DMS153 (cell line): ENCODE data around the gene GNG4.
A peak's percentile ranks its signal among the peaks of the same experiment; 100 is the strongest.

Experiments
- DNase-seq: peaks from one replicate; lab custom pipeline; 2025; lab: John Stamatoyannopoulos, UW

Gene GNG4

DNA sequence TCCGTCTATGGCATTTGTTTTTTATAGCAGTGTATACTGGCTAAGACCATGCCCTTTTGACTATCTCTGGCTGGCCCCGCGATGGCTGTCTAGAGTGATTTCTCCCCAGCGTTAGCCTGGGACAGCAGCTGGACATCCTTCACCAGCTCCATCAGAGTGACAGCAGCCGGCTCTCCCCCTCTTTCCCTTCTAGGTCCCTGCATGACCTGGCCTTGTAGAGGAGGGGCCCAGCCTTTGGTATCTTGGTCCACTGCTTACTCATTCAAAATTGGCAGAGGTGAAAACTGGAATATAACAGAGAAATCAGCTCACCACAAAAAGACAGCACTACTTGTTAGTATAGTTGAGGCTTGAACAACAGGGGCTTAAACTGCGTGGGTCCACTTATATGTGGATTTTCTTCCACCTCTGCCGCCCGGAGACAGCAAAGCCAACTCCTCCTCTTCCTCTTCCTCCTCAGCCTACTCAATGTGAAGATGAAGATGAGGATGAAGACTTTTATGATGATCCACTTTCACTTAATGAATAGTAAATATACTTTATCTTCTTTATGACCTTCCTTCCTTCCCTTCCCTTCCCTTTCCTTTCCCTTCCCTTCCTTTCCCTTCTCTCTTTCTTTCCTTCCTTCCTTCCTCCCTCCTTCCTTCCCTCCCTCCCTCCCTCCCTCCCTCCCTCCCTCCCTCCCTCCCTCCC lies 116.0 kb downstream of the GNG4 start:
- no peak for DNase-seq

DNA sequence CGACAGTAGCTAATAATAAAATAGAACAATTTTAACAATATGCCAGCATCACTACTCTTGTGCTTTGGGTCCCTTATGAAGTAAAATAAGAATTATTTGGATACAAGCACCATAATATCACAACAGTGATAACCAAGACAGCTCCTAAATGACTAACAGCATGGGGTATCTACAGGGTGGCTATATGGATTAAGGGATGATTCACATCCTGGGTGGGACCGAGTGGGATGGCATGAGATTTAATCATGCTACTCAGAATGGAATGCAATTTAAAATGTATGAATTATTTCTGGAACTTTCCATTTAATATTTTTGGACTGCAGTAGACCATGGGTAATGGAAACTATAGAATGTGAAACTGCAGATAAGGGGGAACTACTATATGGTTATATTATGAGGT lies 117.2 kb downstream of the GNG4 start:
- no peak for DNase-seq

DNA sequence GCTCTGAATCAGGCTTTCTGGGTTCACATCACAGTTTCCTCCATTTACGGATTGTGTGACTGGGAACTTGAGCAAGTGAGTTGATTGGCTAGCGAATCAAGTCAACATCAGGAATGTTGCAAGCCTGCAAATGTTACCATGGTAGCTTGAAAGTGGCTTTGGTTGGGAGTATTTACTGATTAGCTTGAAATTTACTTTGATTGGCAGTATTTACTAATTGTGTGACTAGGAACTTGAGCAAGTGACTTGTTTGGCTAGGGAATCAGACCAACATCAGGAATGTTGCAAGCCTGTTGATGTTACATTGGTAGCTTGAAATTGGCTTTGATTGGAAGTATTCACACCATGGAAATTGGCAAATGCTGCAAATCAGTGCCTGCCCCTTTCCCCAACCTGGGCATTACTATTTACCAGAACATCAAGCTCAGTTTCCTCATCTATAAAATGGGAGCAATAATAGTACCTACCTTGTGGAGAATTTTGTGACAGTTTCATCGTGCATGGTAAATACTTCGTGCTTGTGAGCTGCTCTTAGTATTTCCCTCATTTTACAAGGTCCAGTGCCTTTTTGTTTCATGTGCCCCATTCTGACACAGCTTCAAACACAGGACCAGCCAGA lies 122.3 kb downstream of the GNG4 start:
- no peak for DNase-seq

DNA sequence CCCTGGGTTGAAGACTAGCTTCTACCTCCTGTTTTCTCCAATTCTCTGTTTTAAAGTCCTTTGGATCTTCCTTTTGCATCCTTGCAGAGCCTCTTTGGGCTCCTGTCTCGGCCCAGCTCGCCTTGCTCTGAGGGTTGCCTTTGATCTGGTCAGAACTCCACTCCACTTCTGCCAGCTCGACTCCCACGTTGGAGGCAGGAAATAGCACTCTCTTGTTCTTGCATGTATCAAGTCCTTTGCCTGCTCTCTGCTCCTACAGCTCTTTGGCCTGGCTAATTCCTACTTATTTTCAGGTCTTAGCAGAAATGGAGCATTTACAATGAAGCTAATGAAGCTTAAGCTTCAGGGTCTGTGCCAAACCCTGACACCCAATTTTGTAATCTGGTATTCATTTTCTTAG lies 124.3 kb downstream of the GNG4 start:
- DNase-seq, result no peak

DNA sequence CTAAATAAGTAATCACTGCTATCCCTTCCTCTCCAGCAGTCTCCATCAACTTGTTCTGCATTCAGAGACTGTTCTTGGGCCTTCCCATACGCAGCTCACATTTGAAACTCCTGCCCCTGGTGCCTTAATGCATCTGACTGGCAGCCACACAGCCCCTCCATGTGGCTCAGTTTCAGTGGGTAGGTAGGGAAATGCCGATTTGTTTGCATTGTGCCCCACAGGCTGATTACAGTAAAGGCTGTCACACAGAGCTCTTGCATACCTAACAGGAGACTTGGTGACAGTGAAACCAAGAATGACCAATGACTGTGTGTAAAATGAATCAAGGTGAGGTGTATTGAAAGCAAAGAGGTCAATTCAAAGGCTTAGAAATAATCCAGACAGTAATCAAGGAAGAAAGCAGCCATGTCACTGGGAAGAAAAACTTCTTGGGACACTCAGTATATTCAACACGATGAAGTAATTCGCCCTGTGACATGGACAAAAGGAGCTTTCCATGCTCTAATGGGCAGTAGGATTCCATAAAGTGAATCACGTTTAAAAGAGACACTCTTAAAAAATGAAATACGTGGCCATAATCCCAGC lies 132.6 kb downstream of the GNG4 start:
- DNase-seq, result no peak

DNA sequence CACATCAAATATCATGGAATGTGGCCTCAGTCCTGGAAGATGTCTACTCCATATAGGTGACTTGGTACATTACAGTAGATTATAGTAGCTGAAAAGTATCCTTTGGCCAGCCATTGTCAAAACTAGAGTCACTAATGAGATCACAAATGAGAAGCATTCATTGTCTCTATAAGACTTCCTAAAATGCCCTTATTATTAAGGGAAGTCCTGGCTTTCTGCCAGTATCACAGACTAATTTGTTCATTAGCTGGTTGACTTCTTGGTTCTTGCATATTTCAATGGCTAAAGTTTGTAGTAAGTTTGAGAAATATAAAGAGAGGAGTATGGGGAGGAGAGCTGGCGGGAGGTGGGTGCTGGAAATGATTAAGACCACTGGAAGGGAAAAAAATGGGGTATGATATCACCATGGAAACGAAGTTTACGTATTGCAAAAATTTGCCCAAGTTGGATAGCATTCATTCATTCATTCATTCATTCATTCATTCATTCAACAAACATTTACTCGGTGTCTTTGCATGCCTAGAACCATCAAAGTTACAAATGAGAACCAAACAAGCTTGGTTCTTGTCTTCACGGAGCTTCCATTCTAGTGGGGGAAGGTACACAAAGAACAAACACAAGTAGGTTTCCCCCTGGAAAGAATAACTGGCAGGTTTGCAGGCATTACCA lies 133.6 kb downstream of the GNG4 start:
- DNase-seq, result no peak

DNA sequence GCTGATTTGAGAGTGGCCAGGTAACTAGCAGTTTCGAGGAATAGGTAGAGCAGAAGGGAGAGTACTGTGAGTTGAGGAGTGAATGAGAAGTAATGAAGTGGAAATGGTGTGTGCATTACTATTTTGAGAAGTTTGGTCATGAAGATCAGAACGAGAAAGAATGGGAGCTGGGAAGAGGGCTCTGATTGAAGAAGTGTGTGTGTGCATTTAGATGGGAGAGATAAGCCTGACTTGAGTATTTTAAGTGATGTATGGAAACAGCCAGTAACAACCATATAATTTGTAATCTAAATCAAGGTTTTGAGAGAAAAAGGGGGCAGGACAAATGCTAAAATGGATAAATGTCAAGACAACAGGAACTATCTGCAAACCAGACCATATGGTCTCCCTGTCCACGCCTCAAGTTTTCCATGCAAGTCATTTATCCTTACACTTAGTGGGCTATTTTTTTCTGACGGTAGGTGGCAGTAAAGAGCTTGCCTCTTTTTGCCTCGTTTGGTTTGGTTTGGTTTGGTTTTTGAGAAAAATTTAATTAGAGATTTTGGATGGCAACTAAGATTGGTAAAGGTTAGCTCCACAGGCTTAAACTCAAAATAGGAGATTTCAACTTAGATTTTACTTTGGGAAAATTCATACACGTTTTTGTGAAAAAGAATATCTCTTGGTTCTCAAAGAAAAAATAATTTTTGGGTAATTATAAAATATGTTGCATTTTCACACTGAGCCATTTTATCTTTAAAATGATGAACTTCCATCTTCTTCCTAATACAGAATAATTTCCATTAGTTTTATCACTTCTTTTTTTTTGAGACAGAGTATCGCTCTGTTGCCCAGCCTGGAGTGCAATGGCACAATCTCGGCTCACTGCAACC lies 135.9 kb downstream of the GNG4 start:
- peak; percentile 1 for DNase-seq

DNA sequence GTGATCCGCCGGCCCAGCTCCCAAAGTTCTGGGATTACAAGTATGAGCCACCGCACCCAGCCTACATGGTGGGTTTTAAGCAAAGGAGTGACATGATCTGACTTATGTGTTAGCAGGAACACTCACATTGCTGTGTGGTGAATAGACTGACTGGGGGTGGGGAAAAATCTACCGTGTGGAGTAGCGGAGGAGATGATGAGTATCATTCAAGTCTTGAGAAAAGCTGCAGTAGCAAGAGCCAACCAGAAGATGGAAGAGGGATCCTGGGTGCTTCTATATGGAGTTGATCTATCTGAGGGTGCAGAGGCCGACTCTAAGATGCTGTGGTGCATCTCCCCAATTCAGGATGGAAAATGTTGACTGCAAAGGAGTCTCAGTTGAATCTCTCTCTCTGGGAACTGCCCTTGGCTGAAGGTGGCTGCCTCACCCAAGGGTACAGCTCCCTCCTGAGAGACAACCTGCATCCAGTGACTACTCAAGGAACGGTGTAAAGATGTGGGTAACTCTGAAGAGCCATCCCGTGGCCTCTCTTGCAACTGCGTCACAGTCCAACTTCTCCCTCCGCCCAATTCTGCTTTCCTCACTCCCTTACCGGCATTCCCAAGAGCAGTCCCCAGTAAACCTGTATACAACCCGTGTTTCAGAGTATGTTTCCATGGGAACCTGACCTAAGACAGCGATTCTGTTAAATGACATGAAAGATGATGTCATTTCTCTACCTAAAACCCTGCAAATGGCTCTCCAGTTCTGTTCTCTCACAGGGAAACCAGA lies 137.9 kb downstream of the GNG4 start:
- no peak for DNase-seq

DNA sequence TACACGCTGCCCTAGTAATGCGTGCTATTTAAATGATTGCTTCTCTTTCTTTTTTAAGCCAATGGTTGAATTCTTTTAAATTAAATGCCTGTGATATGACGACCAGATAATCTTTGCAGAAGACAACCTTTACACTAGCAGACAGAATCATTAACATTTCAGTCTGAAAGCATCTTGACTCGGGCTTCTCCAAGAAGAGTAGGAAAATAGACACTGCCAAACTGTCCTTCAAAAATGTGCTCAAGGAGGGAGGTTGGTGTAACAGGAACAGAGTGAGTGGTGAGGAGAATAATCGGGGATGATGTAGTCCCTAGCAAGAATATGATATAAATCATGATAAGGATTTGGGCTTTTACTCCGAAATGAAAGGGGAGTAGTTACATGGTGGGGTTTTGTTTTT lies 138.8 kb downstream of the GNG4 start:
- no peak for DNase-seq

DNA sequence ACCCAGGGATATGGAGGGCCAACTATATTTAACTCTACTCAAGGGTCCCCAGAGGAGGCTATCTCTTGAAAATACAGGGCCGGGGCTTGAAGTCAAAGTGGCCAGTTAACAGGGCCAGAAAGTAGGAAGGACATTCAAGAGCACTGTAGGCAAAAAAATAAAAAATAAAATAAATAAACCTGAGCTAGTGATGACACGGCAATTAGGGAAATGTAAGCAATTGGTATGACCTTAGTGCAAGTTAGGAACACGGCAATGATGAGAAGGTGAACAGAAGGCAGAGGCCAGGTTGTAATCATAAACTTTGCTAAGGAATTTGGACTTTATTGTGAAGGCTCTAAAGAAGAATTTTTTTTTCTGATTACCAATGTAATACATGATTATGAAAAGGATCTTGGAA lies 142.0 kb downstream of the GNG4 start:
- DNase-seq, result no peak

DNA sequence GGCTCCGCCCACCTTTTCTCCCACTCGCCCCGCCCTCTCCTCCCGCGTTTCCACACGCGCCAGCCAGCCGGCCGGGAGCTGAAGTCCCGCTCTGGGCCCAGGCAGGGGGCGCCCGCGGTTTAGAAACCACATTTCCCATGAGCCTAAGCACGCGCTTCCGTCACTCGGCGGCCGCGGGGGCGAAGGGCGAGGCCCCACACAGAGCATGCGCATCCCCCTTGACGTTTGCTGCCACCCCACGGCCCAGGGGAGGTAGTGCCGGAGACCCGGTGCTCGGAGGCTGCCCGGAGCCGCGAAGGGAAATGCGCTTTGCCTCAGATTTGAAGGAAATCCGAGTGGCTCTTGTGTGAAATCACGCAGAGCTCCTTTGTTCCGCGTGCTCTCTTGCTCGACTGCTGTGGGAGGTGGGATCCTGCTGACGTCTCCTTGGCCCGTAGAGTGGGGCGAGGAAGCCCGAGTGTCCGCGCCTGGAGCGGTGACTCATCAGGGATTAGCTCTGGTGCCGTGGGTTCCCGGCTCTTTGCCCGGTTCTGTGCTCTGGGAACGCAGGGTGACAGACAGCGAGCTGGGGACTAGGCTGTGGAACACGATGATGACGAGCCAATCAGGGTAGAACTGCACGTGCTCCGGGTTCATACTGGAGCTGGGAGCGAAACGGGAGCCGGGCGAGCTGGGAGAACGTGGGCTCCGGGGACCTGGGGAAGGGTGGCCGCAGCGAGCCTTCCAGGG lies 144.9 kb downstream of the GNG4 start:
- DNase-seq, result peak; percentile 95

DNA sequence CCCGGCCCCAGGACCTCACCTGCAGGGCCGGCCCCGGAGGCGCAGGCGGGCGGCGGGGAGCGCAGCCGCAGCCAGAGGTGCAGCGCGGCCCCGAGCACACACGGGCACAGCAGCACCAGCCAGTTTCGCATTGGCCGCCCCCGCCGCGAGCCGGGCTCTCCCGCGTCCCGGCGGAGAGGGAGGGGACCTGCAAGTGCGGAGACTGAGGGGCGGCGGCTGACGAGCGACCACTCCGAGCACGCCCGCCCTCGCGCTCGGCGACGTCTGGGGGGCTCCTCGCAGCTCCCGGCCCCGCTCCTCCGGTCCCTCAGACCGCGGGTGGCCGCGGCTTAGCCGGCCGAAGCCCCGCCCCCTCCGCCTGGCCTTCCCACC lies 145.5 kb downstream of the GNG4 start, which contains the start of gene B3GALNT2:
Gene B3GALNT2 (minus strand): TSS at position 331 of the 372 bp plus-strand sequence. CDS start 200 bp downstream, at position 131.
- no peak for DNase-seq

DNA sequence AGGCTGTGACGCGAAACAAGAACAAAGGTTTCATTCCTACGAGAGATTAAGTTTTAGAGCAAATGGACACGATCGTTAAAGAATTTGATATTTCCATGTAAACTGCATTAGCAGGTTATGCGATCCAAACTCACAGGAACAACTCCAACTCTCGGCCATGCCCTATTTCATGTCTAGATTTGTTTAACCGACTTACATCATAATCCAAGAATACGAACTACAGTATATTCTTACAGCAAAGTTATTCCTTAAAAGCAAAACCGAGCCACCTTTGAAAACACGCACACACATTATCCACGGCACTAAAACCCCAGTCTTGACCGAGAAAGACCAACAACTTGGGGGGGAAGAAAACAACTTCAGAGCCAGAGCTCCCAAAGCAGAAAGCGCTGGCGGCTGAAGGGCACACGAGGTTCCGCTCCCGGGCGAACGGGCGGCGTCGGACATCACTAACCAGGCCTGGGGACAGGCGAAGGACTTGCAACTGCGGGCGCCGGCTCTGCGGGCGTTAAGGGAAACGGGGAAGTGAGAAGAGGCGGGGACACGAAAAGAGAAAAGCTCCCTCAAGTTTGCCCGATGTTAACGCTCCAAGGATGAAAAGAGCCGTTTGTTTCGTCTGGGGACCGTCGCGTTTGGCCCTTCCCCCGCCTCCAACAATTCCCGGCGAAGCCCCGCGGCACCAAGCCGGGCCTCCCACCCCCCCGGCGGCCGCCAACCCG lies 146.0 kb downstream of the GNG4 start:
- DNase-seq, result no peak

DNA sequence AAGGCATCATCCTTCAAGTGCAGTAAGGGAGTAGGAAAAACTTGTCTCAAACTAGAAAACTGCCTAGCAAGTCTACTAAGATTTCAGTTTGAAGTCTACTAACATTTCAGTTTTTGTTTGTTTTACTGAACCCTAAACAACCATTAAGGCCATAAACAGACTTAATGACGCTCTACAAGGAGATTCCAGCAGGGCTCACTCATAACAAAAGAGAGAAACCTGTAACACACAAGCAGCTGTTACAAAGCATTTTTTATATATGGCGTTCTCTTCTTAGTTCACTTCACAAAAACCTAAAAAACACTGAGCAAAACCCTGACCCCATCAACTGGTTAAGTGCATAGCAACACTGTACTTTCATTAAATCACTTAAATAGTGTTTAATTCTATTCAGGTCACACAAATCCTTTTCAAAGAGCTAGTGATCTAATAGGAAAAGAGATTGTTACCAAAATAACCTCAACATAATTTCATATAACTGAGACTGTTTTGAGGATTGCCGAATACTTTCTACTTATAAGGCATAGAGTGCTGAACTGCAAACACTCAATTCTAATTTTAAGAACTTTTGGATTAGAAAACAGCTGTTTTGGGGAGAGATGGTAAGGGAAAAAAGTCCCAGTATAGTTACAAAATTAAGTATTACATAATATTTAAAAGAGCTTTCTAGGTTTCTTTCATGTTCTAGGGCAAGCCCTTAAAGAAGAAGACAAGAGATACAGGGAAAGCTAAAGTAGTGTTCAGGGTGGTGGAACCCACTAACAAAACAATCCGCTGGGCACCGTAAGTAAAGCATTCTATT lies 146.8 kb downstream of the GNG4 start:
- DNase-seq, result no peak

DNA sequence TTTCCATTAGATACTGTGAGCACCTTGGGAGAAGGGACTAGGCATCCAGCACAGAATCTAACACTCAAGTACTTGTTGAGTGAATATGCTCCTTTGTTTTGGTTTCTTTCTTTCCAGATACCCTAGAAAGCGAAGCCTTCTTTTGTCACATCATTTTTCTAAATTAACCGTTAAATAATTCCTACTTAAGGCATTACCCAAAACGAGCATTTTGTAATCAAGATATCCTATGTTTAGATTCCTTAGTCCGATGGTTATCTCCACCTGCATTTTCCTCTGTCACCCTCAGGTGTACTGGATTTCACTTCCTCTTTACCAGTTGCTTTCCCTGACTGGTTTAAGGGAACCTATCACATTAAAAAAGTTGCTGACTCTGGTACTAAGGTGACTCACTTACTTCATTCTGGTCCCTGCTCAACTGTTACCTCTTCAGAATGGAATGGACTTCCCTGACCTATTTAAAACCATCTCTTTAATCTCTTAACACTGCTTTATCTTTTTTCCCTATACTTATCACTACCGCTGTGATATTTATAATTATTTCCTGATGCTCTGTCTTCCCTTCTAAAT lies 148.5 kb downstream of the GNG4 start:
- DNase-seq, result no peak
